ENCODE results near the gene ASPM. TPM values are rescaled to one million over a fixed set of nuclear protein-coding genes. Genes with fewer than 3 reads are reported as not detected.

The ASPM gene
- polyA plus RNA-seq, 3 donors: 0.01 to 0.08 (median 0.05) TPM

- Histone ChIP-seq H3K27me3 (ENCODE audit: control insufficient read depth in 2 of 2, insufficient read depth in 2 of 2, low read length in 2 of 2) (no peaks in the 10 kb centered on the region), H4K20me1 (ENCODE audit: insufficient read depth, low read length) (no peaks in the 10 kb centered on the region), H2AFZ (ENCODE audit: insufficient read depth, low read depth, low read length, poor library complexity, severe bottlenecking) (no peak overlapping the region), H3K4me3 (replicated peaks in 1 of 3; ENCODE audit: low read depth in 2 of 3, low read length in 3 of 3) (no peak overlapping the region), H3K9me3 (replicated peaks in 1 of 2; ENCODE audit: control insufficient read depth in 1 of 2, insufficient read depth in 1 of 2, low read length in 2 of 2) (no peaks in the 10 kb centered on the region), H3K4me1 (ENCODE audit: control insufficient read depth in 1 of 2, insufficient read depth in 2 of 2, low read length in 2 of 2) (no peaks in the 10 kb centered on the region), H3K27ac (ENCODE audit: low read depth in 1 of 2, low read length in 2 of 2) (no peak overlapping the region), H3K4me2 (replicated peaks; ENCODE audit: extremely low read depth, low read length, poor library complexity, severe bottlenecking) (no peak overlapping the region), H3K36me3 (replicated peaks in 1 of 2; ENCODE audit: control insufficient read depth in 1 of 2, insufficient read depth in 2 of 2, low read length in 2 of 2) (no peaks in the 10 kb centered on the region), H3K79me2 (ENCODE audit: insufficient read depth, low read length) (no peaks in the 10 kb centered on the region), H3K9ac (ENCODE audit: insufficient read depth, low read length, poor library complexity, severe bottlenecking) (no peak overlapping the region)
- Mint-ChIP-seq H3K9me3 (peaks cover 0 to 1% (median 0%) of the 10 kb centered on the region in 7 donors), H3K27ac (no peak overlapping the region), H3K4me1 (no peaks in the 10 kb centered on the region), H3K27me3 (ENCODE audit: low read depth in 3 of 3) (peaks cover 0 to 2% (median 0%) of the 10 kb centered on the region in 3 donors), H3K4me3 (no peak overlapping the region), H3K36me3 (no peaks in the 10 kb centered on the region)
- intact Hi-C loops (cut with micrococcal nuclease): no loop called here
- TF ChIP-seq, protein P1, sequence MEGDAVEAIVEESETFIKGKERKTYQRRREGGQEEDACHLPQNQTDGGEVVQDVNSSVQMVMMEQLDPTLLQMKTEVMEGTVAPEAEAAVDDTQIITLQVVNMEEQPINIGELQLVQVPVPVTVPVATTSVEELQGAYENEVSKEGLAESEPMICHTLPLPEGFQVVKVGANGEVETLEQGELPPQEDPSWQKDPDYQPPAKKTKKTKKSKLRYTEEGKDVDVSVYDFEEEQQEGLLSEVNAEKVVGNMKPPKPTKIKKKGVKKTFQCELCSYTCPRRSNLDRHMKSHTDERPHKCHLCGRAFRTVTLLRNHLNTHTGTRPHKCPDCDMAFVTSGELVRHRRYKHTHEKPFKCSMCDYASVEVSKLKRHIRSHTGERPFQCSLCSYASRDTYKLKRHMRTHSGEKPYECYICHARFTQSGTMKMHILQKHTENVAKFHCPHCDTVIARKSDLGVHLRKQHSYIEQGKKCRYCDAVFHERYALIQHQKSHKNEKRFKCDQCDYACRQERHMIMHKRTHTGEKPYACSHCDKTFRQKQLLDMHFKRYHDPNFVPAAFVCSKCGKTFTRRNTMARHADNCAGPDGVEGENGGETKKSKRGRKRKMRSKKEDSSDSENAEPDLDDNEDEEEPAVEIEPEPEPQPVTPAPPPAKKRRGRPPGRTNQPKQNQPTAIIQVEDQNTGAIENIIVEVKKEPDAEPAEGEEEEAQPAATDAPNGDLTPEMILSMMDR (IDR thresholded peaks at IDR 0.05): no peak
- no peak for DNase-seq
- WGBS (ENCODE audit: insufficient coverage): 100% methylated on average over 1 of the region's 2 CpGs
Measured at GRCh38 chr1:197063212-197063611, 83.3 kb downstream of the ASPM start.

DNA sequence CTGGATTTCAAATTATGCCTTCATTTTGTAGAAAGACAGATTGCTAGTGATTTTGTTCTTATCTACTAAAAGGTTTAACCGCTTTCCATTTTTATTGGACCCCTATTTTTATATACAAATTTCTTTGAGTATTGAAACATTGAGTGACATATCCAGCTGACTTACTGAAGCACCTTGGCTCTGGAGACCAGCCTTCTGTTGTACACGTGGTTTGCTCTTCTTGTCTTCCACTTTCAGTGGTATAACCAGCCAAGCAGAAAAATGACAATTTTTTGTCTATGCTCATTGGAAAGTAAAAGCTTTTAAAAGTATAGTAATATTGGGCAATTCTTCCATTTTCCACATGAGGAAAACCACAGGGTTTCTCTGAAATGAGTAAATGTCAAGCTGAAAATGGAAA is 83.8 kb downstream of the ASPM start:
- H3K36me3 Mint-ChIP-seq: no peaks in the 10 kb centered on the region
- Histone ChIP-seq H3K9me3 (replicated peaks in 1 of 2; ENCODE audit: control insufficient read depth in 1 of 2, insufficient read depth in 1 of 2, low read length in 2 of 2) (no peaks in the 10 kb centered on the region), H4K20me1 (ENCODE audit: insufficient read depth, low read length) (no peaks in the 10 kb centered on the region), H3K4me3 (replicated peaks in 1 of 3; ENCODE audit: low read depth in 2 of 3, low read length in 3 of 3) (no peak overlapping the region), H3K27ac (ENCODE audit: low read depth in 1 of 2, low read length in 2 of 2) (no peak overlapping the region), H3K36me3 (replicated peaks in 1 of 2; ENCODE audit: control insufficient read depth in 1 of 2, insufficient read depth in 2 of 2, low read length in 2 of 2) (no peaks in the 10 kb centered on the region), H3K79me2 (ENCODE audit: insufficient read depth, low read length) (no peaks in the 10 kb centered on the region), H3K9ac (ENCODE audit: insufficient read depth, low read length, poor library complexity, severe bottlenecking) (no peak overlapping the region), H2AFZ (ENCODE audit: insufficient read depth, low read depth, low read length, poor library complexity, severe bottlenecking) (no peak overlapping the region), H3K4me2 (replicated peaks; ENCODE audit: extremely low read depth, low read length, poor library complexity, severe bottlenecking) (no peak overlapping the region), H3K27me3 (ENCODE audit: control insufficient read depth in 2 of 2, insufficient read depth in 2 of 2, low read length in 2 of 2) (no peaks in the 10 kb centered on the region), H3K4me1 (ENCODE audit: control insufficient read depth in 1 of 2, insufficient read depth in 2 of 2, low read length in 2 of 2) (no peaks in the 10 kb centered on the region)
- intact Hi-C loops (cut with micrococcal nuclease): no loop called here
- H3K4me1 Mint-ChIP-seq: no peaks in the 10 kb centered on the region
- DNase-seq: no peak
- H3K9me3 Mint-ChIP-seq: no peaks in the 10 kb centered on the region
- H3K27ac Mint-ChIP-seq: no peak overlapping the region
- no peak overlapping the region for H3K4me3 Mint-ChIP-seq
- H3K27me3 Mint-ChIP-seq (ENCODE audit: low read depth in 3 of 3): peaks cover 0 to 2% (median 0%) of the 10 kb centered on the region in 3 donors
- WGBS (ENCODE audit: insufficient coverage): no CpG with 5 or more reads among the region's 2 CpGs
- TF ChIP-seq, protein P1 (IDR thresholded peaks at IDR 0.05): no peak
